Activated CD8-positive, alpha-beta T cell treated with anti-CD3 and anti-CD28 coated beads for 36 hours (primary cell): ENCODE data around the gene PORCN. TPM values are rescaled to one million over a fixed set of nuclear protein-coding genes. Genes with fewer than 3 reads are reported as not detected.

Source experiments
- ATAC-seq: fragments of 200-7000 bp; cut with Tn5 transposase; one replicate; pipeline ENCODE4 v1.10.0; 2021; ENCODE audit warnings: mild to moderate bottlenecking, moderate library complexity
- CTCF ChIA-PET: fragments of 350-600 bp; sonication (Branson Sonifier 250); formaldehyde crosslinking; loops from one replicate; lab custom pipeline; 2021; ENCODE audit warnings: antibody characterized with exemption; lab: Charles Lee
- POLR2A ChIA-PET: fragments of 350-600 bp; sonication (Branson Sonifier 250); formaldehyde crosslinking; loops from one replicate; lab custom pipeline; 2021; ENCODE audit warnings: antibody characterized with exemption; lab: Charles Lee
- DNase-seq: peaks from one replicate; pipeline ENCODE4 v3.0.0-alpha.2; 2020
- H3K27ac Mint-ChIP-seq: one replicate; pipeline ENCODE4 v1.8.0; 2021; ENCODE audit warnings: mild to moderate bottlenecking, mixed read lengths
- H3K27me3 Mint-ChIP-seq: one replicate; pipeline ENCODE4 v1.8.0; 2021; ENCODE audit warnings: mixed read lengths
- H3K36me3 Mint-ChIP-seq: one replicate; pipeline ENCODE4 v1.8.0; 2021; ENCODE audit warnings: low read depth, mixed read lengths
- H3K4me1 Mint-ChIP-seq: one replicate; pipeline ENCODE4 v1.8.0; 2021; ENCODE audit warnings: low read depth, mixed read lengths
- H3K4me3 Mint-ChIP-seq: one replicate; pipeline ENCODE4 v1.8.0; 2021; ENCODE audit warnings: mild to moderate bottlenecking, moderate library complexity, mixed read lengths
- H3K9me3 Mint-ChIP-seq: one replicate; pipeline ENCODE4 v1.8.0; 2021; ENCODE audit warnings: mixed read lengths
- CTCF ChIP-seq: fragments of 200-600 bp; IDR thresholded peaks from one replicate; pipeline ENCODE4 v1.8.0; 2022; ENCODE audit warnings: antibody characterized with exemption, mild to moderate bottlenecking
- intact Hi-C: fragments of 100-400 bp; cut with micrococcal nuclease; formaldehyde crosslinking; loops from one replicate; pipeline ENCODE4 v1.10.0; 2022
- total RNA-seq, 2 experiments: library from RNA; stranded (reverse); gene quantifications; one replicate each; pipeline ENCODE4 v1.2.3, GENCODE V29; 2021

Gene PORCN
- total RNA-seq, 2 experiments from 2014 or later: 13.9 to 16.9 TPM

GRCh38 chrX:48504261-48504660, 4.5 kb upstream of the PORCN start:
- ChIA-PET POLR2A (no interaction called here), CTCF (no interaction called here)
- intact Hi-C loops: no loop called here
- DNase-seq (no peak), ATAC-seq (no peak)
- H3K9me3 Mint-ChIP-seq: no peaks in the 10 kb centered on the region
- H3K4me1 Mint-ChIP-seq: peaks cover under 1% of the 10 kb centered on the region
- no peaks in the 10 kb centered on the region for H3K27me3 Mint-ChIP-seq
- H3K4me3 Mint-ChIP-seq: no peak overlapping the region
- TF ChIP-seq CTCF: no peak
- no peak overlapping the region for H3K27ac Mint-ChIP-seq
- no peaks in the 10 kb centered on the region for H3K36me3 Mint-ChIP-seq

- TF ChIP-seq CTCF: no peak
- POLR2A ChIA-PET: no interaction called here
Observed at GRCh38 chrX:48505481-48505880, 3.3 kb upstream of the PORCN start.

GRCh38 chrX:48507246-48507645, 1.5 kb upstream of the PORCN start:
- no peak overlapping the region for H3K27ac Mint-ChIP-seq
- TF ChIP-seq CTCF: no peak
- no peaks in the 10 kb centered on the region for H3K9me3 Mint-ChIP-seq
- H3K27me3 Mint-ChIP-seq: no peaks in the 10 kb centered on the region
- ATAC-seq (no peak), DNase-seq (no peak)
- H3K4me3 Mint-ChIP-seq: peak overlapping the region; percentile 33
- POLR2A ChIA-PET: no interaction called here
- CTCF ChIA-PET: no interaction called here
- peaks cover 22% of the 10 kb centered on the region for H3K4me1 Mint-ChIP-seq
- peaks cover 3% of the 10 kb centered on the region for H3K36me3 Mint-ChIP-seq
- intact Hi-C loops: no loop called here

More at GRCh38 chrX:48505481-48505880, 3.3 kb upstream of the PORCN start:
- intact Hi-C loops: no loop called here
- H3K4me1 Mint-ChIP-seq: peaks cover 11% of the 10 kb centered on the region
- H3K27me3 Mint-ChIP-seq: no peaks in the 10 kb centered on the region
- H3K27ac Mint-ChIP-seq: no peak overlapping the region
- no peaks in the 10 kb centered on the region for H3K9me3 Mint-ChIP-seq
- H3K4me3 Mint-ChIP-seq: no peak overlapping the region
- H3K36me3 Mint-ChIP-seq: peaks cover 3% of the 10 kb centered on the region
- DNase-seq: no peak
- CTCF ChIA-PET: no interaction called here
- no peak for ATAC-seq

- Mint-ChIP-seq H3K36me3 (peaks cover 3% of the 10 kb centered on the region), H3K27me3 (no peaks in the 10 kb centered on the region), H3K4me3 (peak overlapping the region; percentile 88), H3K9me3 (no peaks in the 10 kb centered on the region), H3K27ac (peak overlapping the region; percentile 89), H3K4me1 (peaks cover 22% of the 10 kb centered on the region)
- intact Hi-C loops: no loop called here
- ATAC-seq (peak; percentile 47), DNase-seq (peak; percentile 35)
- POLR2A ChIA-PET: no interaction called here
- CTCF ChIA-PET: interaction anchor here (0.6 kb wide), 1 partner anchor 338 kb away, joined by 3 read pairs; no protein-coding TSS in a partner anchor
- TF ChIP-seq CTCF: no peak
Observed at GRCh38 chrX:48509245-48509590, 426 bp downstream of the PORCN start.

GRCh38 chrX:48509619-48510018, 827 bp downstream of the PORCN start:
- H3K9me3 Mint-ChIP-seq: no peaks in the 10 kb centered on the region
- intact Hi-C loops: no loop called here
- peak; percentile 21 for ATAC-seq
- H3K27ac Mint-ChIP-seq: peak overlapping the region; percentile 89
- peaks cover 22% of the 10 kb centered on the region for H3K4me1 Mint-ChIP-seq
- no peak for TF ChIP-seq CTCF
- ChIA-PET POLR2A (no interaction called here), CTCF (interaction anchor here (0.6 kb wide), 1 partner anchor 338 kb away, joined by 3 read pairs; no protein-coding TSS in a partner anchor)
- H3K4me3 Mint-ChIP-seq: peak overlapping the region; percentile 88
- DNase-seq: no peak
- H3K27me3 Mint-ChIP-seq: no peaks in the 10 kb centered on the region
- peaks cover 3% of the 10 kb centered on the region for H3K36me3 Mint-ChIP-seq
